Adrenal gland (tissue), 12 donors: ENCODE measurements around the gene SPATA33. TPM values are rescaled to one million over a fixed set of nuclear protein-coding genes. Genes with fewer than 3 reads are reported as not detected.

Source experiments
- DNase-seq, 7 donors: peaks; one replicate each; pipeline ENCODE4 v3.0.0-alpha.2; 2019 to 2020
- H3K27ac ChIP-seq, 5 donors: fragments of 200-600 bp; sonication (generic) in 4 of 5; 1 replicate in 3 of 5; 2 replicates in 2 of 5; pipeline versions ENCODE4 v1.5.1 to v1.8.0; 2016 to 2020; ENCODE audit warnings: mild to moderate bottlenecking in 1 of 5
- H3K27me3 ChIP-seq: fragments of 200-600 bp; 2 replicates; pipeline ENCODE4 v1.8.0; 2021
- H3K36me3 ChIP-seq, 2 donors: fragments of 200-600 bp; replicated peaks in 1 of 2; 1 replicate in 1 of 2; 2 replicates in 1 of 2; pipeline versions ENCODE4 v1.5.1 to v1.8.0; 2018 to 2022
- H3K4me1 ChIP-seq, 2 donors: fragments of 200-600 bp; replicated peaks in 1 of 2; 1 replicate in 1 of 2; 2 replicates in 1 of 2; pipeline versions ENCODE4 v1.5.1 to v1.8.0; 2018 to 2021
- H3K4me3 ChIP-seq, 4 donors: fragments of 200-600 bp; sonication (generic) in 3 of 4; one replicate each; pipeline ENCODE4 v1.5.1; 2016 to 2018
- H3K9me3 ChIP-seq, 3 donors: fragments of 200-600 bp; sonication (generic) in 1 of 3; replicated peaks in 1 of 3; 1 replicate in 2 of 3; 2 replicates in 1 of 3; pipeline versions ENCODE4 v1.5.1 to v1.8.0; 2016 to 2021
- CTCF ChIP-seq, 6 experiments: fragments of 450-650 bp in 4 of 6; fragments of 200-600 bp in 2 of 6; sonication (generic) in 1 of 6; IDR thresholded peaks; 1 replicate in 5 of 6; 2 replicates in 1 of 6; pipeline versions ENCODE4 v1.5.1 to v1.8.0; 2016 to 2021; ENCODE audit warnings: antibody characterized with exemption in 6 of 6, mild to moderate bottlenecking in 2 of 6, moderate library complexity in 1 of 6
- POLR2A ChIP-seq, 2 donors: fragments of 450-650 bp; IDR thresholded peaks; one replicate each; pipeline ENCODE4 v1.6.1; 2017; ENCODE audit warnings: antibody characterized with exemption in 2 of 2, mild to moderate bottlenecking in 2 of 2, moderate library complexity in 1 of 2
- WGBS, 4 donors: extraction: QIAGEN DNeasy Blood & Tissue Kit in 2 of 4; methylation state at CpG; one replicate each; pipeline versions ENCODE4 v1.1.5 to v1.1.7; 2013 to 2017; 5-methylcytosine and 5-hydroxymethylcytosine counted together
- intact Hi-C, 2 donors: fragments of 100-400 bp; cut with DNase I; formaldehyde crosslinking; loops; one replicate each; pipeline versions ENCODE4 v1.14.1 to v1.15.0; 2022 to 2023
- polyA plus RNA-seq, 3 donors: library from polyadenylated mRNA; stranded (reverse); fragments of 200-250 nt in 2 of 3; fragments of 350-450 nt in 1 of 3; fragmentation: Illumina TruSeq in 1 of 3; extraction: RNeasy Lipid Tissue Mini Kit (QIAGEN cat#74804) in 1 of 3; gene quantifications; one replicate each; pipeline ENCODE4 v1.2.3, GENCODE V29; 2013 to 2014
- total RNA-seq, 9 donors: library from RNA; depleted of rRNA in 4 of 9; stranded (reverse); fragments of >200 nt in 4 of 9; fragments of 120-200 nt in 1 of 9; fragmentation: NEBNext Ultra II Directional in 1 of 9; extraction: Animal tissue kit (Norgen Biotek cat#: 25700) in 1 of 9; gene quantifications; one replicate each; pipeline versions ENCODE4 v1.1.0 to v1.2.4, GENCODE V29; 2013 to 2023
- donor health status: healthy with polysubstance abuse.
- donor health status: Bipolar disorder and iron deficiency.
- donor health status: DM: yes; HTN: yes; CAD: no.
- donor health status: DM: no; HTN: no; CAD: no.
- donor health status: DM: no; HTN: no; CAD: no.
- donor health status: DM: yes; HTN: yes; CAD: no.

Gene SPATA33
- total and polyA plus RNA-seq, 12 donors = 1.9 to 13.5 (median 4.8) TPM

DNA sequence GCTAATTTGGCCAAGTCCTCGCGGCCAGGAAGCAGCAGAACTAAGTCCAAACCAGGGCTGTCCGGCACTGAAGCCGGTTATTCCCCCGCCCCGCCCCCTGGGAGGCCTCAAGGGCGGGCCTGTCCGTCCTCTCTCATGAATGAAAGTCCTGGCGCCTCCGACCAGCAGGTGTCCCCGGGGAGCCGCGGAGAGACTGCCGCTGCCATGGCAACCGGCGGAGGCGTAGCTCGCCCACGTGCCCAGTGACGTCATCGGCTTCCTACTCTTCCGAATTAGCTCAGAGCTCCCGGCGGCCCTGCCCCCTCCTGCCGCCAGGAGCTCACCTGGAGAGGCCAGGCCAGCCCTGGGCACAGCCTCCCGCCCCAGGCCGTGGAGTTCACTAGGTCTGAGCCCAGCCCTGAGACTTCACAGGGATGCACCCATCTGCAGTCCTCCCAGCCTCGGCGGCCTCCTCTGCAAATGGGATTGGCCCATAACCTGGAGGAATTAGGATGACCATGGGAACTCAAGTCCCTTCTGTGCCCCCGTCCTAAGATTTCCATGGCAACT is 42.5 kb downstream of the SPATA33 start:
- peaks cover 10 to 17% of the 10 kb centered on the region in 2 donors for H3K4me1 ChIP-seq
- 0 to 1% (median 0%) methylated on average over 2 to 30 of the region's 30 CpGs for WGBS, 4 donors
- H3K27ac ChIP-seq = peak overlapping the region; percentile 33 to 88 (median 74)
- H3K9me3 ChIP-seq = no peaks in the 10 kb centered on the region
- DNase-seq = peak; percentile 99 to 100 (median 100)
- intact Hi-C loops = loop anchor here in 1 of 2 donors (10.0 kb wide), 1 partner anchor 165 kb away; no protein-coding TSS in a partner anchor
- H3K27me3 ChIP-seq = no peaks in the 10 kb centered on the region
- TF ChIP-seq CTCF (IDR thresholded peaks at IDR 0.05) (peak; percentile 56 to 91 (median 86)), POLR2A (IDR thresholded peaks at IDR 0.05) (no peak)
- H3K36me3 ChIP-seq = peaks cover 0 to 20% of the 10 kb centered on the region in 2 donors
- peak overlapping the region in 2 of 4 donors; percentile 50 to 73 for H3K4me3 ChIP-seq

- H3K27ac ChIP-seq = peak overlapping the region; percentile 33 to 88 (median 74)
- peak in 1 of 6 experiments; percentile 25 for TF ChIP-seq CTCF (IDR thresholded peaks at IDR 0.05)
- no peak for TF ChIP-seq POLR2A (IDR thresholded peaks at IDR 0.05)
- no peaks in the 10 kb centered on the region for H3K9me3 ChIP-seq
- peak overlapping the region in 3 of 4 donors; percentile 33 to 73 (median 50) for H3K4me3 ChIP-seq
- peaks cover 10 to 17% of the 10 kb centered on the region in 2 donors for H3K4me1 ChIP-seq
- DNase-seq = peak in 3 of 7 donors; percentile 57 to 65 (median 58)
- 2 to 6% (median 3%) methylated on average over 3 to 76 of the region's 78 CpGs for WGBS, 4 donors
- H3K27me3 ChIP-seq = no peaks in the 10 kb centered on the region
- intact Hi-C loops = loop anchor here in 1 of 2 donors (10.0 kb wide), 1 partner anchor 164 kb away; no protein-coding TSS in a partner anchor
- H3K36me3 ChIP-seq = peaks cover 0 to 14% of the 10 kb centered on the region in 2 donors
Observed at GRCh38 chr16:89700649-89701424, 43.2 kb downstream of the SPATA33 start.

DNA sequence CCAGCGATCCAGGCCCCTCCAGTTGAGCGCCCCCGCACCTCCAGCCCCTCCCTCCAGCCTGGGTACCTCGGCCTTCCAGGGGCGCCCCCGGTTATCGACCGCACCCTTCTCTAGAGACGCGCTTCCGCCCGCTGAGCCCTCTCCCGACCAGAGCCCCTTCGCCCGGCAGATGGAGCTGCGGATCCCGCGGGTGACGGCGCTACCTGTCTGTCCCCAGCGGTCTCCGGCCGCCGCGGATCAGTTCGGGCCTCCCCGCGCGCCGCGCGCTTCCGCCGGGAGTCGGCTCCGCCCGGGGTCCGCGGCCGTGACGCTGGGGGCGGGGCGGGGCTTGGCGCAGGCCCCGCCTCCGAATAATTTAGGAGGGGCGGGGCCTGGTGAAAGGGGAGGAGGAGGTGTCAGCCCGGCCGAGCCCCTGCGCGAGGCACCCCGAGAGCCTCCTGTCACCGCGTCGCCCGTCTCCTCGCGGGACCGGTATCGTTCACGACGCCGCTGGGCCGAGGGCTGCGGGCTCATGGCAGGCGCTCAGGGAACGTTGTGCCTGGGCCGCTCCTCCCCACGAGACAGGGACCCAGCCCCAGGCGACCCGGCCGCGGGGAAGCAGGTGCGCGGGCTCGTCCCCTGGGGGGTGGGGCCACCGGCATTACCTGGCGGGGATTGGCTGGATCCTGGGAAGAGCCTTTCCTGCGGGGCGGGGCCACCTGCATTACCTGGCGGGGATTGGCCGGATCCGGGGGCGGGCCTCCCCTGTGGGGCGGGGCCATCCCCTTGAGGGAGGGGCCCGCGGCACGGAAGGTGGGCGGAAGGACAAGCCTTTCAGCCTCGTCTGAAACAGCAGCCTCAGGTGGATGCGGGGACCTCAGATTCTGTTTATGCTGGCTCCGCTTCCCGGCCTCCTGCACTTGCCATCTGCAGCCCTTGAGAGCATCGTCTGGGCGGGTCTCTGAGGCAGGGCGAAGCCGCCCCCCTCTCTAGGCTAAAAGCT is 44.1 kb downstream of the SPATA33 start, which contains the start of gene SPATA2L:
SPATA2L (minus strand) TSS at position 281 of the 982 bp plus-strand sequence. CDS start 473 bp downstream, outside the sequence.
- Histone ChIP-seq H3K36me3 (peaks cover 0 to 7% of the 10 kb centered on the region in 2 donors), H3K4me1 (peaks cover 10 to 17% of the 10 kb centered on the region in 2 donors), H3K9me3 (no peaks in the 10 kb centered on the region), H3K4me3 (peak within 1 kb of the TSS in 3 of 4 donors; percentile 33 to 73 (median 50)), H3K27ac (peak within 1 kb of the TSS; percentile 33 to 88 (median 74)), H3K27me3 (no peaks in the 10 kb centered on the region)
- 1 to 2% (median 1%) methylated on average over 15 to 97 of the region's 97 CpGs; no CpG with 5 or more reads in 1 of the 4 donors for WGBS, 4 donors
- intact Hi-C loops = loop anchor here in 1 of 2 donors (10.0 kb wide), 1 partner anchor 163 kb away; no protein-coding TSS in a partner anchor
- DNase-seq = peak; percentile 95 to 97 (median 96)
- TF ChIP-seq POLR2A (IDR thresholded peaks at IDR 0.05) (peak; percentile 71 to 86), CTCF (IDR thresholded peaks at IDR 0.05) (peak in 1 of 6 experiments; percentile 22)
